NCI-H2171 (cell line): ENCODE measurements around the gene MATR3.
"Not testable (repeated sequence)": the region's sequence is repeated elsewhere in the genome, so short reads cannot be mapped to it uniquely, and the experiment has no call there.

Experiments
- DNase-seq: peaks from one replicate; lab custom pipeline; 2025; lab: John Stamatoyannopoulos, UW

The MATR3 gene

GRCh38 chr5:139297439-139298133 lies 4.0 kb downstream of the MATR3 start:
- DNase-seq = no peak

GRCh38 chr5:139298242-139298641 lies 4.7 kb downstream of the MATR3 start:
- DNase-seq = no peak

GRCh38 chr5:139299486-139299885 lies 5.9 kb downstream of the MATR3 start:
- DNase-seq = no peak

GRCh38 chr5:139301808-139302499 lies 8.4 kb downstream of the MATR3 start:
- DNase-seq = no peak

GRCh38 chr5:139304391-139305324 lies 11.1 kb downstream of the MATR3 start:
- DNase-seq = no peak

GRCh38 chr5:139306197-139306596 lies 12.7 kb downstream of the MATR3 start:
- DNase-seq = no peak

- no peak for DNase-seq
Observed at GRCh38 chr5:139306628-139307379, 13.3 kb downstream of the MATR3 start.

- no peak for DNase-seq
Observed at GRCh38 chr5:139308797-139309196, 15.3 kb downstream of the MATR3 start.

- DNase-seq = not testable (repeated sequence)
Observed at GRCh38 chr5:139310715-139311186, 17.2 kb downstream of the MATR3 start.

- DNase-seq = peak; percentile 46
Observed at GRCh38 chr5:139312075-139312474, 18.5 kb downstream of the MATR3 start.

- DNase-seq = no peak
Observed at GRCh38 chr5:139314276-139314675, 20.7 kb downstream of the MATR3 start.

- no peak for DNase-seq
Observed at GRCh38 chr5:139315056-139315615, 21.6 kb downstream of the MATR3 start.

- DNase-seq = no peak
Observed at GRCh38 chr5:139335811-139336210, 42.3 kb downstream of the MATR3 start.

GRCh38 chr5:139340051-139340450 lies 46.5 kb downstream of the MATR3 start:
- no peak for DNase-seq

GRCh38 chr5:139341187-139341688 lies 47.7 kb downstream of the MATR3 start:
- no peak for DNase-seq

- peak; percentile 87 for DNase-seq
Observed at GRCh38 chr5:139341689-139342422, 48.3 kb downstream of the MATR3 start, which contains the start of gene PAIP2. TSS of gene PAIP2 (plus strand) at chr5:139341854. CDS start at chr5:139363785, 21,931 bp downstream.

GRCh38 chr5:139342423-139342723 lies 48.8 kb downstream of the MATR3 start:
- no peak for DNase-seq

GRCh38 chr5:139343476-139343875 lies 49.9 kb downstream of the MATR3 start:
- no peak for DNase-seq

- no peak for DNase-seq
Observed at GRCh38 chr5:139344177-139344576, 50.6 kb downstream of the MATR3 start.

GRCh38 chr5:139345442-139345841 lies 51.9 kb downstream of the MATR3 start:
- not testable (repeated sequence) for DNase-seq
